ENCODE measurements around the gene ROBO2.

Gene ROBO2

GRCh38 chr3:77524946-77525682 is 485.2 kb downstream of the ROBO2 start:
- no peak for DNase-seq

- no peak for DNase-seq
These were observed 486.7 kb downstream of the ROBO2 start for GRCh38 chr3:77526573-77527113.

- DNase-seq, result no peak
These were observed 489.6 kb downstream of the ROBO2 start for GRCh38 chr3:77529522-77529921.

DNA sequence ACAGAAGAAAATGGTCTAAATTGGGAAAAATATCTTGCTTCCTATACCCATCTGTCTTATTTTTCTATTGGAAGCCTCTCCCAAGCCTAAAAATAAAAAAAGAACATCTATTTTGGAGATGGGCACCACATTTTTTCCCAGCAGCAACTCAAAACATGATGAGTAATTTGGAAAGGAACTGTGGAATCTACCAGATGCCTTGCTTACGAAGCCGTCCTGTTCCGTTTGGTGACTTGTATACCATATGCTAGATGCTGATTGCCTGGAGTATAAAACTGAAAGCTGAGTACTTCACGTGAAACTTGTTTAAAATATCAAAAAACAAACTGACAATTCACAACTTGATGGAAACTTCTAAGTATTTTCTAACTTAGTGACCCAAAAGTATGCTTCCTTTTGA is 491.0 kb downstream of the ROBO2 start:
- DNase-seq, result no peak

DNA sequence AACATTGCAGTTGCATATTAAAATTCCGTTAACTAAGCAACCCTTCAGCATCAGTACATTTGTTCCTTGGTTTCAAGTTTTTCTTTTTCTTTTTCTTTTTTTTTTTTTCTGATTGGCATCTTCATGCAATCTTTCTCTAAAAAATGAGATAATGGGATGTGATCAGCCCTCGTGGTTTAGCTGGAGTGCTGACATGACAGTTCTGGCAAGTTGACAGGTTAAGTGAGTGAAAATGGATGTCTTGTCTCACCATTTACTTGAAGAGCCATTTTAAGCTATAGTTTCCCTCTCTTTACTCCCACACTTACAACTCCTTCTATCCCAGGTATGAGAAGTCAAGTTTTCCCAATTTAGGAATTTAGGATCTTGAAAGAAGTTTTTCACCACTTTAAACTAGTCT is 495.2 kb downstream of the ROBO2 start:
- DNase-seq, result no peak

DNA sequence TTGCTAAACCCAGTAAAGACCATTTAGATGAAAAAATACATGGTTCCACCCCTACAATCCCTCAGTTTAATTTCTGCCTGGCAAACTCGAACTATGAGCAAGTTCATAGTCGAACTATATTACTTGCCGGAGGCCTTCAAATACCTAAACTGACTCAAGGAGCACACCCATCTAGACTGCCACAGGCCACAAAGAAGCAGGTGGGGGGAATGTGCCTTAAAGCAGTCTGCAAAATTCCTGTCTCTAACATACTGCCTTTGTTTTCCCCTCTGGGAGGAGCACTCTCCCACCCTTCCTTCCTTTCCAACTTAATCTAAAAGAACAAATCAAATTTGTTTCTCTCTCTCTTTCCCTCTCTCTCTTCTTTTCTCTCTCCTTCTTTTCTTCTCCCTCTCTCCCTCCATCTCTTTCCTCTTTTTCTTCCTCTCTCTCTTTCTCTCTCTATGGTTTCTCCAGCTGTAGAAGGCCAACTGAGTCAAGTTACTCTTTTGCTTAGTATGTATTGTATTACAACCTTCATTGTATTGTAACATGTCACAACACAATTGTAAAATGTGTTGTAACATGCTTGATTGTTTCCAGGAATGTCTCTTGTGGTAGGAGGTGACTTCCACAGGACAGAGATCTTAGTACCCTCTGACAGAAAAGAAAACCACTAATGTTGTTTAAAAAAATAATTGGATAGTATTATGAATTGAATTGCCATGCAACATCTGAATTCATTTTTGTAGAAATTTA is 496.3 kb downstream of the ROBO2 start:
- DNase-seq, result no peak

DNA sequence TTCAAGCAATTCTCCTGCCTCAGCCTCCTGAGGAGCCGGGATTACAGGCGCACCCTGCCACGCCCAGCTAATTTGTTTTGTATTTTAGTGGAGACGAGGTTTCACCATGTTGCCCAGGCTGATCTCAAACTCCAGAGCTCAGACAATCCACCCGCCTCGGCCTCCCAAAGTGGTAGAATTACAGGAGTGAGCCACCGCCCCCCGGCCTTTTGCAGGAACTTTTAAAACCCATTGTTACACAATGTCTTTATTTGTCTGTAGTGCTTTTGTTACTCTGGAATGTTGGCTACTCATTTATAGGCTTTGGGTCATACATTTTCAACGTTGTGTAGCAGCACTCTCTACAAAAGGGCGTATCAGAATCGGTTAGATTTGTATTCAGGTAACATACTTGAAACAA is 499.1 kb downstream of the ROBO2 start:
- DNase-seq, result no peak

- DNase-seq, result no peak
These were observed 499.8 kb downstream of the ROBO2 start for GRCh38 chr3:77539677-77540076.

GRCh38 chr3:77541203-77541922 is 501.5 kb downstream of the ROBO2 start:
- DNase-seq, result no peak

- DNase-seq, result no peak
These were observed 506.3 kb downstream of the ROBO2 start for GRCh38 chr3:77546246-77546645.

DNA sequence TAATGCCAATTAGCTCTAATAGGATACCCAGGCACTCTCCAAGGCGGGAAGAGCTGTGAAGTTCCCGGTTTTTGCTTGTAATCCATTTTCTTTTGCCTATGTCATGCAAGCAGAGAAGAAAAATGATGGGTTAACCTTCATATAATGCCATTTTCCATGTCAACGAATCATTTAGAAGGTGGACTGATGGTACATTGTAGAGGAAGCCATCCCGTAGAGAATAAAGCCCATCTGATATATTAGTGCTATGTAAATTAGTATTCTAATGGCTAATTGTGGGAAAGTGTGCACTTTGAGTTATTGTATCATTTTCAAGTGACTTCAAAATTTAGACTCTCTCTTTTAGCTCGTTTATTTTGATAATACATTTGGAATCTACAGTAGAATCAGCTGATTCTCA is 509.1 kb downstream of the ROBO2 start:
- DNase-seq, result no peak

DNA sequence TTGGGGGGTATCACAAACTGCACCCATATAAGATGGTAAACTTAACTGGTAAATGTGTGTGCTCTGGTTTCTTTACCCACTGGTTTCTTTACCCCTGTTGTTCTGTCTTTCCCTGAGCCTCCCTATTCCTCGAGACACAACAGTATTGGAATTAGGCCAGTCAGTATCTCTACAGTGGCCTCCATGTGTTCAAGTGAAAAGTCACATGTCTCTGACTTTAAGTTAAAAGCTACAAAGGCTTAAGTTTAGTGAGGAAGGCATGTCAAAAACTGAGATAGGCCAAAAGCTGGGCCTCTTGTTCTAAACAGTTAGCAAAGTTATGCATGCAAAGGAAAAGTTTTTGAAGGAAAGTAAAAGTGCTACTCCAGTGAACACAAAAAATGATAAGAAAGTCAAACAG is 513.3 kb downstream of the ROBO2 start:
- no peak for DNase-seq

DNA sequence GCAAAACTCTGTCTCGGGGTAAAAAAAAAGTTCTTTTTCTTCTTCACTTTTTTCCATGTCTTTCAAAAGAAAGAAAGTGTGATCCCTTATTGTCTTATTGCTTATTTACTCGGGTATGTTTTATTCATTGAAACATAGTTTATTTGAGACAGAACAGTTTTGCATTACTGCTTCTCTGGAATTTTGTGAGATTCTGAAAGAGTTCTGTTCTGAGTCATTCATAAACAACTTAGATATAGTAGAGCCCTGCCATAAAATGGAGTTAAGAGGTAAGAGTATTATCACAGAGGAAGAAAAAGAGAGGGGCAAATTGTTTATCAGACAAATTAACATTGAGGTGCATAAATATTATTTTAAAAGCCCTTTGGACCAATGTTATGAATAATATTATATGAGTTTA is 522.2 kb downstream of the ROBO2 start:
- no peak for DNase-seq

GRCh38 chr3:77563012-77563411 is 523.1 kb downstream of the ROBO2 start:
- no peak for DNase-seq

- no peak for DNase-seq
These were observed 526.2 kb downstream of the ROBO2 start for GRCh38 chr3:77566055-77566454.

DNA sequence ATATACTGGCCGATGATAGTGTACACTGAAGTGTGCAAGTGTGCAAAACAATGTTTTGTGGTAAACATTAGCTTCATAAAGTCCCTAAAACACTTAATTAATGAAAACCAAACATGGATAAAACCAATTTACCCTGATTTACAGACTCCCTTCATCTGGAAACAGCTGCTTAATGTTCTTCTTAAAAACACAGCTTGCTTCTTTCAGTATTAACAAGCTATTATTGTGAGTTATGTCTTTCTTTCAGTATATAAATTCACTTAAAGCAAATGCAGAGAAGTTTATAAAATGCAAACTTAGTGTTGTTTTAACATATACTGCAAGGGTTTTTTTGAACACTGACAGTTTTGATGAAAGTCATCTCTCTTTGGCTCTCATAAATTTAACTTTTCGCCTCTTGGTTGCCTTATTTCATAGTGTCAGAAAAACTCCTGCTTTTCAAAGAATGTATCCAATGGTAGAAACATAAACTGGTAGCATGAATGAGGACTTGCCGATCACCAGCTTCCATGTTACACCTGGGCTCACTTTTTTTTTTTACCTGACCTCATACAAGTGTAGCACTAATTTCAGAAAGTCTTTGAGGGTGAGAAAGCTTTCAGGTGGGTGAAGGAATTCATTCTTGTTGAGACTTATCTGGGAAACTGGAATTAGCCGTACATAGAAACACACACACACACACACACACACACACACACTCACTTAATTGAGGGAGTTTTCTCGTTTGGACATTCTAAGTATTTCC is 532.2 kb downstream of the ROBO2 start:
- DNase-seq, result no peak

DNA sequence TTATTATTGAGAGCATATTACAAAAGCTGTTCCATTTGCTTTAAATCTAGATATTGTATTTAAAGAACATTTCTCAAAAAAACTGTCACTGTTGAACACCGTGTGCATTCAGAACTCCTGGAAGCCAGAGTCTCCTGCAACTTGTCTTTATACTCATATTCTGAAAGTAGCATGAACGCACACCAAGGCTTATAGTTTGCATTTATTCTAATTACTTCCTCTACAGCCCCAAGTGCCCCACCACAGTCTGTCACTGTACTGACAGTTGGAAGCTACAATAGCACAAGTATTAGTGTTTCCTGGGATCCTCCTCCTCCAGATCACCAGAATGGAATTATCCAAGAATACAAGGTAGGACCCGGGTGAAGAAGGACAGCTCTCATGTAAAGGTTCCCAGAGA is 537.4 kb downstream of the ROBO2 start:
- DNase-seq, result no peak

- DNase-seq, result no peak
These were observed 546.3 kb downstream of the ROBO2 start for GRCh38 chr3:77586216-77586615.

DNA sequence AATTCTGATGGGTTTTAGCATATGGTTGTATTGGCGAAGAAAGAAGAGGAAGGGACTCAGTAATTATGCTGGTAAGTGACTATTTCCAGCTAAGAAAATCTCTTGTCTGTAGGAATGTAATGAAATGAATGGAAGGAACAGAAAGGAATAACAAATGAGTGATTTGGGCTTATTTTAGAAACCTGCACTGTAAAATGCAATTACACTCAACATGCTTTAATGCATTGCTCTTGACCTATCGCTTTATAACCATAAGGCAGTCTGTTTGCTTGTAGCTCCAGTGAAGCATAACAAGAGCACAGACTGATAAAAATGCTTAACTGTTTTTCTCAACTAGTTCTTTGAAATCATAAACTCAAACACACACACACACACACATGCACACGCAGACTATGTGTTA is 549.0 kb downstream of the ROBO2 start:
- DNase-seq, result no peak

GRCh38 chr3:77590191-77590590 is 550.3 kb downstream of the ROBO2 start:
- DNase-seq, result no peak

GRCh38 chr3:77595371-77595870 is 555.5 kb downstream of the ROBO2 start:
- DNase-seq, result no peak

DNA sequence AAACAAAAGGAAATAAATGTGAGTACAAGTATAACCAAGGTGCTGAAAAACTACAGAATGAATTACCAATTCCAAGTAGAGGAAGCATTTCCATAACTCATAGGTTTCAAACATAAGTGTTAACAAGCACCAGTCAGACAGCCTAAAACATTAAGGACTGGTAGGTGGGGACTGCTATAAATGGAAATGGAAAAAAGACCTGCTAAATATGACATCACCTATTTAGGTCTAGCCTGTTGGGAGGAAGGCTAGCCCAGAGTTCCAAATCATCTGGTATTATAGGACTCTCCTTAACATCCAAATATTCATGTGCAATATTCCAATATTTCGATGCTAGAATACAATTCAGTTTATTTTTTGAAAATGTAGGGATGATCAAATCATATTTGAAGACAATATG is 560.0 kb downstream of the ROBO2 start:
- DNase-seq, result no peak
